HCT116 (cell line): ENCODE data around the gene ERRFI1. TPM values are rescaled to one million over a fixed set of nuclear protein-coding genes. Genes with fewer than 3 reads are reported as not detected.
A peak's percentile ranks its signal among the peaks of the same experiment; 100 is the strongest.

Experiments used
- ATAC-seq: fragments of 200-7000 bp; cut with Tn5 transposase; 2 replicates; pipeline ENCODE4 v1.9.1; 2020; ENCODE audit warnings: mild to moderate bottlenecking, moderate library complexity
- BruUV-seq: library from RNA; stranded (reverse); fragments of 400-500 nt; replicated peaks from 2 replicates; lab custom pipeline; 2021; lab: Mats Ljungman, UMichigan
- CTCF ChIA-PET: fragments of 300-600 bp; sonication (Branson Sonifier 250); formaldehyde crosslinking; loops from one replicate; lab custom pipeline; 2021; ENCODE audit warnings: antibody characterized with exemption; lab: Charles Lee
- POLR2A ChIA-PET: fragments of 300-600, 350-600 bp; sonication (Branson Sonifier 250); formaldehyde crosslinking; loops from one replicate; lab custom pipeline; 2021; ENCODE audit warnings: antibody characterized with exemption; lab: Charles Lee
- RAD21 ChIA-PET, 2 experiments: fragments of 300-600 bp; sonication (Branson Sonifier 250); formaldehyde crosslinking; loops; one replicate each; lab custom pipeline; 2023; ENCODE audit warnings: low total read pairs in 2 of 2; ENCODE audit not compliant: uncharacterized antibody in 2 of 2, unreplicated experiment in 2 of 2, low non-redundant PET in 1 of 2; lab: Charles Lee
- DNase-seq: peaks from one replicate; pipeline ENCODE4 v3.0.0-alpha.2; 2010; ENCODE audit warnings: low read depth, low spot score
- H2AFZ ChIP-seq: fragments of 200-600 bp; shearing (Covaris generic), sonication (generic); 2 replicates; pipeline ENCODE4 v1.6.1; 2017; ENCODE audit warnings: low read depth, mixed run types, mixed read lengths, antibody characterized with exemption, low read length; ENCODE audit not compliant: poor library complexity, severe bottlenecking
- H3K27ac ChIP-seq: 2 replicates; pipeline ENCODE4 v1.5.1; 2012; ENCODE audit warnings: low read depth, low read length
- H3K27me3 ChIP-seq: fragments of 200-600 bp; sonication (generic); 2 replicates; pipeline ENCODE4 v1.6.1; 2016; ENCODE audit warnings: mixed run types, low read length, mixed read lengths; ENCODE audit not compliant: insufficient read depth
- H3K36me3 ChIP-seq, 2 experiments: fragments of 200-500 bp in 1 of 2; fragments of 200-600 bp in 1 of 2; sonication (Bioruptor generic) in 1 of 2; sonication (generic) in 1 of 2; 2 replicates each; pipeline versions ENCODE4 v1.5.1 to v1.6.1; 2014 to 2016; ENCODE audit warnings: low read length in 2 of 2, inconsistent platforms in 1 of 2, mixed read lengths in 1 of 2, mixed run types in 1 of 2; ENCODE audit not compliant: insufficient read depth in 2 of 2, control insufficient read depth in 1 of 2
- H3K4me1 ChIP-seq, 2 experiments: fragments of 200-600 bp in 1 of 2; sonication (generic) in 1 of 2; 2 replicates each; pipeline versions ENCODE4 v1.5.1 to v1.6.1; 2012 to 2017; ENCODE audit warnings: low read length in 2 of 2, inconsistent platforms in 1 of 2, mild to moderate bottlenecking in 1 of 2, mixed read lengths in 1 of 2, mixed run types in 1 of 2, moderate library complexity in 1 of 2; ENCODE audit not compliant: insufficient read depth in 2 of 2, control insufficient read depth in 1 of 2
- H3K4me2 ChIP-seq: fragments of 200-600 bp; sonication (generic); 2 replicates; pipeline ENCODE4 v1.6.1; 2017; ENCODE audit warnings: mixed run types, low read length, mixed read lengths
- H3K4me3 ChIP-seq, 2 experiments: fragments of 200-600 bp in 1 of 2; sonication (generic) in 1 of 2; replicated peaks in 1 of 2; 2 replicates each; pipeline ENCODE4 v1.5.1; 2011 to 2016; ENCODE audit warnings: low read length in 2 of 2, control low read depth in 1 of 2, low read depth in 1 of 2, mild to moderate bottlenecking in 1 of 2, mixed read lengths in 1 of 2, mixed run types in 1 of 2
- H3K79me2 ChIP-seq: fragments of 200-600 bp; sonication (generic); 2 replicates; pipeline ENCODE4 v1.6.1; 2017; ENCODE audit warnings: mild to moderate bottlenecking, mixed run types, low read length, moderate library complexity, mixed read lengths; ENCODE audit not compliant: insufficient read depth
- H3K9ac ChIP-seq: fragments of 200-600 bp; sonication (generic); 2 replicates; pipeline ENCODE4 v1.6.1; 2016; ENCODE audit warnings: low read length, mixed read lengths
- H3K9me2 ChIP-seq: fragments of 200-600 bp; sonication (generic), shearing (Covaris generic); 2 replicates; pipeline ENCODE4 v1.6.1; 2017; ENCODE audit warnings: mixed run types, mild to moderate bottlenecking, moderate library complexity; ENCODE audit not compliant: insufficient read depth
- H3K9me3 ChIP-seq, 2 experiments: fragments of 200-500 bp in 1 of 2; fragments of 200-600 bp in 1 of 2; sonication (Bioruptor generic) in 1 of 2; sonication (generic) in 1 of 2; 2 replicates each; pipeline ENCODE4 v1.6.1; 2014 to 2017; ENCODE audit warnings: low read length in 2 of 2, mixed read lengths in 2 of 2, inconsistent platforms in 1 of 2, low read depth in 1 of 2, mild to moderate bottlenecking in 1 of 2, mixed run types in 1 of 2, moderate library complexity in 1 of 2; ENCODE audit not compliant: control insufficient read depth in 1 of 2, insufficient read depth in 1 of 2
- H4K20me1 ChIP-seq: fragments of 200-600 bp; sonication (generic), shearing (Covaris generic); 2 replicates; pipeline ENCODE4 v1.6.1; 2017; ENCODE audit warnings: mixed run types, mild to moderate bottlenecking, moderate library complexity; ENCODE audit not compliant: insufficient read depth
- POLR2AphosphoS5 ChIP-seq: IDR thresholded peaks from 2 replicates; pipeline ENCODE4 v1.6.1; 2011; ENCODE audit warnings: mild to moderate bottlenecking, low read depth, low read length, moderate library complexity
- ZBTB33 ChIP-seq: IDR thresholded peaks from 2 replicates; pipeline ENCODE4 v1.6.1; 2011; ENCODE audit warnings: mild to moderate bottlenecking, low read length, moderate library complexity; ENCODE audit not compliant: insufficient replicate concordance; ENCODE audit errors: extremely low read depth
- intact Hi-C: fragments of 100-400 bp; cut with micrococcal nuclease; formaldehyde crosslinking; loops from 2 replicates; pipeline ENCODE4 v1.10.0; 2022
- total RNA-seq: library from RNA; stranded (reverse); gene quantifications from one replicate; pipeline ENCODE4 v1.2.1, GENCODE V29; 2021; ENCODE audit not compliant: unreplicated experiment

ERRFI1 gene
- total RNA-seq, 1 experiment from 2014 or later: 777 TPM

GRCh38 chr1:8023287-8023994 lies 2.7 kb downstream of the ERRFI1 start:
- no peaks in the 10 kb centered on the region for H3K9me3 ChIP-seq
- H3K27me3 ChIP-seq: no peaks in the 10 kb centered on the region
- TF ChIP-seq ZBTB33 (no peak), POLR2AphosphoS5 (peak; percentile 83)
- peaks cover 73 to 89% of the 10 kb centered on the region in 2 experiments for H3K4me1 ChIP-seq
- intact Hi-C loops: no loop called here
- peaks cover 65% of the 10 kb centered on the region for H4K20me1 ChIP-seq
- DNase-seq: no peak
- ATAC-seq: no peak
- POLR2A ChIA-PET: interaction anchor here (0.7 to 7.5 kb wide), 17 partner anchors 8 to 291 kb away, joined by 3 to 80 read pairs (median 5); no protein-coding TSS in a partner anchor
- peak overlapping the region; percentile 91 for H3K9ac ChIP-seq
- peaks cover 23 to 49% of the 10 kb centered on the region in 2 experiments for H3K36me3 ChIP-seq
- peak overlapping the region; percentile 99 for H3K27ac ChIP-seq
- H2AFZ ChIP-seq: no peak overlapping the region
- RAD21 ChIA-PET: interaction anchor here in 1 of 2 experiments (0.6 kb wide), 1 partner anchor 55 kb away, joined by 3 read pairs; no protein-coding TSS in a partner anchor
- peak overlapping the region; percentile 95 for H3K4me2 ChIP-seq
- CTCF ChIA-PET: interaction anchor here (1.3 kb wide), 1 partner anchor 8 kb away, joined by 3 read pairs; no protein-coding TSS in a partner anchor
- no TSS peak for BruUV-seq
- peak overlapping the region; percentile 88 to 93 for H3K4me3 ChIP-seq
- peaks cover 95% of the 10 kb centered on the region for H3K79me2 ChIP-seq
- H3K9me2 ChIP-seq: no peaks in the 10 kb centered on the region
